ENCODE results near the gene COMMD2. TPM values are rescaled to one million over a fixed set of nuclear protein-coding genes. Genes with fewer than 3 reads are reported as not detected.

The COMMD2 gene
- total and polyA plus RNA-seq, 2 donors (not counting 1 experiment from before 2014, with no cell fraction given): 15.0 to 45.1 TPM

GRCh38 chr3:149703466-149703865, 48.8 kb downstream of the COMMD2 start:
- intact Hi-C loops (cut with micrococcal nuclease): no loop called here
- no peaks in the 10 kb centered on the region for H3K27me3 ChIP-seq (replicated peaks in 1 of 4; ENCODE audit: control extremely low read depth in 1 of 4, control insufficient read depth in 3 of 4, insufficient read depth in 4 of 4, low read length in 3 of 4)
- peaks cover 0 to 2% of the 10 kb centered on the region in 2 donors for H3K4me1 ChIP-seq (ENCODE audit: control insufficient read depth in 2 of 2, insufficient read depth in 2 of 2, low read length in 2 of 2)
- CTCF ChIA-PET: no interaction called here
- no peak overlapping the region for H3K9ac ChIP-seq (ENCODE audit: low read length)
- no peaks in the 10 kb centered on the region for H3K79me2 ChIP-seq (ENCODE audit: control insufficient read depth, insufficient read depth, low read length)
- H3K9me3 ChIP-seq (ENCODE audit: control extremely low read depth in 1 of 3, control insufficient read depth in 2 of 3, insufficient read depth in 1 of 3, low read length in 2 of 3): peaks cover 0 to 11% (median 5%) of the 10 kb centered on the region in 3 donors
- no peaks in the 10 kb centered on the region for H3K36me3 ChIP-seq (replicated peaks in 1 of 2; ENCODE audit: control extremely low read depth in 1 of 2, control insufficient read depth in 1 of 2, extremely low read depth in 1 of 2, insufficient read depth in 2 of 2, low read length in 1 of 2)
- POLR2A ChIA-PET: no interaction called here
- H3K4me2 ChIP-seq (replicated peaks; ENCODE audit: low read depth, low read length, poor library complexity, severe bottlenecking): no peak overlapping the region
- H3K9me3 Mint-ChIP-seq (ENCODE audit: insufficient read depth): peaks cover 3% of the 10 kb centered on the region
- H3K27ac Mint-ChIP-seq: no peak overlapping the region
- ATAC-seq (ENCODE audit: low read depth) (no peak), DNase-seq (no peak)
- no peak overlapping the region for H3K4me3 Mint-ChIP-seq
- H3K27ac ChIP-seq (ENCODE audit: low read length in 2 of 2): no peak overlapping the region
- H3K4me3 ChIP-seq (ENCODE audit: control extremely low read depth in 1 of 5, extremely low read depth in 1 of 5, insufficient read depth in 1 of 5, low read depth in 2 of 5, low read length in 4 of 5): no peak overlapping the region
- peaks cover 2% of the 10 kb centered on the region for H3K4me1 Mint-ChIP-seq
- H2AFZ ChIP-seq (ENCODE audit: insufficient read depth, low read depth, low read length, poor library complexity, severe bottlenecking): no peak overlapping the region
- no peaks in the 10 kb centered on the region for H3K27me3 Mint-ChIP-seq
- 71% methylated on average over 1 of the region's 2 CpGs for WGBS (ENCODE audit: insufficient coverage)
- TF ChIP-seq EZH2 (IDR thresholded peaks at IDR 0.05; ENCODE audit: borderline replicate concordance, insufficient read depth, low read depth, low read length, poor library complexity, severe bottlenecking): no peak
- no peak for TF ChIP-seq CTCF (IDR thresholded peaks at IDR 0.05)
- H4K20me1 ChIP-seq (ENCODE audit: control insufficient read depth, insufficient read depth, low read length, poor library complexity, severe bottlenecking): no peaks in the 10 kb centered on the region

- no peak for TF ChIP-seq EZH2 (IDR thresholded peaks at IDR 0.05; ENCODE audit: borderline replicate concordance, insufficient read depth, low read depth, low read length, poor library complexity, severe bottlenecking)
- TF ChIP-seq CTCF (IDR thresholded peaks at IDR 0.05): no peak
- H3K9me3 Mint-ChIP-seq (ENCODE audit: insufficient read depth): peaks cover 3% of the 10 kb centered on the region
- H3K4me3 Mint-ChIP-seq: no peak overlapping the region
- H3K4me1 ChIP-seq (ENCODE audit: control insufficient read depth in 2 of 2, insufficient read depth in 2 of 2, low read length in 2 of 2): peaks cover 0 to 2% of the 10 kb centered on the region in 2 donors
- H4K20me1 ChIP-seq (ENCODE audit: control insufficient read depth, insufficient read depth, low read length, poor library complexity, severe bottlenecking): no peaks in the 10 kb centered on the region
- no peak overlapping the region for H3K4me2 ChIP-seq (replicated peaks; ENCODE audit: low read depth, low read length, poor library complexity, severe bottlenecking)
- no peaks in the 10 kb centered on the region for H3K27me3 ChIP-seq (replicated peaks in 1 of 4; ENCODE audit: control extremely low read depth in 1 of 4, control insufficient read depth in 3 of 4, insufficient read depth in 4 of 4, low read length in 3 of 4)
- H3K79me2 ChIP-seq (ENCODE audit: control insufficient read depth, insufficient read depth, low read length): no peaks in the 10 kb centered on the region
- ATAC-seq (ENCODE audit: low read depth): no peak
- CTCF ChIA-PET: no interaction called here
- no peak overlapping the region for H3K27ac ChIP-seq (ENCODE audit: low read length in 2 of 2)
- peaks cover 0 to 17% (median 11%) of the 10 kb centered on the region in 3 donors for H3K9me3 ChIP-seq (ENCODE audit: control extremely low read depth in 1 of 3, control insufficient read depth in 2 of 3, insufficient read depth in 1 of 3, low read length in 2 of 3)
- no peak for DNase-seq
- WGBS (ENCODE audit: insufficient coverage): no CpG with 5 or more reads among the region's 4 CpGs
- no peaks in the 10 kb centered on the region for H3K27me3 Mint-ChIP-seq
- H3K27ac Mint-ChIP-seq: no peak overlapping the region
- no peak overlapping the region for H2AFZ ChIP-seq (ENCODE audit: insufficient read depth, low read depth, low read length, poor library complexity, severe bottlenecking)
- POLR2A ChIA-PET: no interaction called here
- H3K9ac ChIP-seq (ENCODE audit: low read length): no peak overlapping the region
- H3K36me3 ChIP-seq (replicated peaks in 1 of 2; ENCODE audit: control extremely low read depth in 1 of 2, control insufficient read depth in 1 of 2, extremely low read depth in 1 of 2, insufficient read depth in 2 of 2, low read length in 1 of 2): no peaks in the 10 kb centered on the region
- intact Hi-C loops (cut with micrococcal nuclease): no loop called here
- peaks cover 2% of the 10 kb centered on the region for H3K4me1 Mint-ChIP-seq
- H3K4me3 ChIP-seq (ENCODE audit: control extremely low read depth in 1 of 5, extremely low read depth in 1 of 5, insufficient read depth in 1 of 5, low read depth in 2 of 5, low read length in 4 of 5): no peak overlapping the region
These were observed 49.4 kb downstream of the COMMD2 start for GRCh38 chr3:149702691-149703441.
